ENCODE results near the gene CDK14.

CDK14 gene

GRCh38 chr7:90968871-90969270 lies 372.8 kb downstream of the CDK14 start:
- no peak for DNase-seq

- no peak for DNase-seq
Measured at GRCh38 chr7:90972906-90973550, 376.9 kb downstream of the CDK14 start.

- DNase-seq: no peak
Measured at GRCh38 chr7:90977056-90977455, 380.9 kb downstream of the CDK14 start.

GRCh38 chr7:90980545-90980944 lies 384.4 kb downstream of the CDK14 start:
- DNase-seq: no peak

- no peak for DNase-seq
Measured at GRCh38 chr7:90982228-90982627, 386.1 kb downstream of the CDK14 start.

GRCh38 chr7:90984692-90985091 lies 388.6 kb downstream of the CDK14 start:
- DNase-seq: no peak

- peak; percentile 91 for DNase-seq
Measured at GRCh38 chr7:90988516-90988915, 392.4 kb downstream of the CDK14 start.

GRCh38 chr7:90988996-90989765 lies 393.1 kb downstream of the CDK14 start:
- no peak for DNase-seq

- DNase-seq: no peak
Measured at GRCh38 chr7:90994121-90994520, 398.0 kb downstream of the CDK14 start.

GRCh38 chr7:90994601-90995000 lies 398.5 kb downstream of the CDK14 start:
- DNase-seq: no peak

- DNase-seq: no peak
Measured at GRCh38 chr7:90995996-90996395, 399.9 kb downstream of the CDK14 start.

- no peak for DNase-seq
Measured at GRCh38 chr7:90999989-91000979, 404.2 kb downstream of the CDK14 start.

GRCh38 chr7:91005024-91005423 lies 408.9 kb downstream of the CDK14 start:
- DNase-seq: no peak

- DNase-seq: no peak
Measured at GRCh38 chr7:91005841-91006240, 409.7 kb downstream of the CDK14 start.

GRCh38 chr7:91007371-91007770 lies 411.2 kb downstream of the CDK14 start:
- no peak for DNase-seq

GRCh38 chr7:91013078-91013477 lies 417.0 kb downstream of the CDK14 start:
- DNase-seq: no peak

GRCh38 chr7:91019686-91020385 lies 423.7 kb downstream of the CDK14 start:
- no peak for DNase-seq

- DNase-seq: no peak
Measured at GRCh38 chr7:91020636-91021385, 424.7 kb downstream of the CDK14 start.

- DNase-seq: no peak
Measured at GRCh38 chr7:91021956-91022355, 425.8 kb downstream of the CDK14 start.

GRCh38 chr7:91025906-91026390 lies 429.8 kb downstream of the CDK14 start:
- no peak for DNase-seq

GRCh38 chr7:91029688-91030087 lies 433.6 kb downstream of the CDK14 start:
- no peak for DNase-seq

All from NCI-H774 (cell line).